ENCODE data around the gene TENM4.
"Not testable (repeated sequence)": the region's sequence is repeated elsewhere in the genome, so short reads cannot be mapped to it uniquely, and the experiment has no call there.

TENM4 gene

GRCh38 chr11:78645226-78646202 lies 795.3 kb downstream of the TENM4 start:
- peak; percentile 25 to 54 (median 33) for DNase-seq (ENCODE audit: low read depth in 3 of 3)

GRCh38 chr11:78643676-78644056 lies 797.2 kb downstream of the TENM4 start:
- no peak for DNase-seq (ENCODE audit: low read depth in 3 of 3)

GRCh38 chr11:78642979-78643675 lies 797.7 kb downstream of the TENM4 start:
- no peak for DNase-seq (ENCODE audit: low read depth in 3 of 3)

- DNase-seq (ENCODE audit: low read depth in 3 of 3), result no peak
Observed at GRCh38 chr11:78641541-78641940, 799.3 kb downstream of the TENM4 start.

- DNase-seq (ENCODE audit: low read depth in 3 of 3), result no peak
Observed at GRCh38 chr11:78638704-78639380, 802.0 kb downstream of the TENM4 start.

GRCh38 chr11:78637527-78637926 lies 803.3 kb downstream of the TENM4 start:
- DNase-seq (ENCODE audit: low read depth in 3 of 3), result not testable (repeated sequence)

GRCh38 chr11:78635814-78636506 lies 804.9 kb downstream of the TENM4 start:
- no peak for DNase-seq (ENCODE audit: low read depth in 3 of 3)

GRCh38 chr11:78633516-78634310 lies 807.1 kb downstream of the TENM4 start:
- no peak for DNase-seq (ENCODE audit: low read depth in 3 of 3)

- DNase-seq (ENCODE audit: low read depth in 3 of 3), result no peak
Observed at GRCh38 chr11:78630561-78631303, 810.1 kb downstream of the TENM4 start.

GRCh38 chr11:78630155-78630554 lies 810.7 kb downstream of the TENM4 start:
- DNase-seq (ENCODE audit: low read depth in 3 of 3), result no peak

GRCh38 chr11:78622666-78623065 lies 818.2 kb downstream of the TENM4 start:
- DNase-seq (ENCODE audit: low read depth in 3 of 3), result no peak

GRCh38 chr11:78620159-78620558 lies 820.7 kb downstream of the TENM4 start:
- no peak for DNase-seq (ENCODE audit: low read depth in 3 of 3)

GRCh38 chr11:78615724-78616123 lies 825.1 kb downstream of the TENM4 start:
- DNase-seq (ENCODE audit: low read depth in 3 of 3), result no peak

- DNase-seq (ENCODE audit: low read depth in 3 of 3), result no peak
Observed at GRCh38 chr11:78613378-78613813, 827.4 kb downstream of the TENM4 start.

GRCh38 chr11:78612721-78613377 lies 828.0 kb downstream of the TENM4 start:
- DNase-seq (ENCODE audit: low read depth in 3 of 3), result no peak

- not testable (repeated sequence) for DNase-seq (ENCODE audit: low read depth in 3 of 3)
Observed at GRCh38 chr11:78609321-78609720, 831.5 kb downstream of the TENM4 start.

- no peak for DNase-seq (ENCODE audit: low read depth in 3 of 3)
Observed at GRCh38 chr11:78607696-78608095, 833.1 kb downstream of the TENM4 start.

GRCh38 chr11:78606667-78607066 lies 834.2 kb downstream of the TENM4 start:
- DNase-seq (ENCODE audit: low read depth in 3 of 3), result no peak

GRCh38 chr11:78605296-78605695 lies 835.5 kb downstream of the TENM4 start:
- DNase-seq (ENCODE audit: low read depth in 3 of 3), result no peak

Data from stimulated activated CD4-positive, alpha-beta T cell treated with anti-CD3 and anti-CD28 coated beads, TNF-alpha, amount 100 ng/mL, for 24 hours (primary cell).